NCI-H187 (cell line): ENCODE measurements around the gene INTS3.

Experiments
- DNase-seq, 2 experiments: peaks; one replicate each; lab custom pipeline; 2025; lab: John Stamatoyannopoulos, UW

Gene INTS3

GRCh38 chr1:153727463-153728304, at the start of gene INTS3:
INTS3 (plus strand) TSS chr1:153728050; CDS start chr1:153728635, 585 bp downstream.
- DNase-seq = peak; percentile 100

GRCh38 chr1:153678519-153679336, 49.1 kb upstream of the INTS3 start, which contains the start of gene NPR1:
NPR1 (plus strand) TSS chr1:153678688; CDS start chr1:153679109, 421 bp downstream.
- DNase-seq = no peak

- no peak for DNase-seq
Measured at GRCh38 chr1:153679337-153680119, 48.3 kb upstream of the INTS3 start.

GRCh38 chr1:153680120-153680403, 47.8 kb upstream of the INTS3 start:
- no peak for DNase-seq

- DNase-seq = no peak
Measured at GRCh38 chr1:153682730-153683129, 45.1 kb upstream of the INTS3 start.

GRCh38 chr1:153683854-153684253, 44.0 kb upstream of the INTS3 start:
- DNase-seq = no peak

GRCh38 chr1:153684892-153685291, 43.0 kb upstream of the INTS3 start:
- DNase-seq = no peak

- no peak for DNase-seq
Measured at GRCh38 chr1:153685544-153686340, 42.1 kb upstream of the INTS3 start.

GRCh38 chr1:153687346-153688125, 40.3 kb upstream of the INTS3 start:
- no peak for DNase-seq

GRCh38 chr1:153688276-153688675, 39.6 kb upstream of the INTS3 start:
- no peak for DNase-seq

GRCh38 chr1:153688736-153689328, 39.0 kb upstream of the INTS3 start:
- DNase-seq = no peak

GRCh38 chr1:153693466-153693865, 34.4 kb upstream of the INTS3 start:
- no peak for DNase-seq

- DNase-seq = no peak
Measured at GRCh38 chr1:153696741-153697140, 31.1 kb upstream of the INTS3 start.

- no peak for DNase-seq
Measured at GRCh38 chr1:153697191-153698019, 30.4 kb upstream of the INTS3 start.

- DNase-seq = no peak
Measured at GRCh38 chr1:153698020-153698922, 29.6 kb upstream of the INTS3 start.

GRCh38 chr1:153698923-153699714, 28.7 kb upstream of the INTS3 start:
- DNase-seq = no peak

GRCh38 chr1:153699768-153700167, 28.1 kb upstream of the INTS3 start:
- no peak for DNase-seq

GRCh38 chr1:153705484-153705883, 22.4 kb upstream of the INTS3 start:
- DNase-seq = no peak
